HG03159 (cell line): ENCODE results near the gene ZNF77.
A peak's percentile ranks its signal among the peaks of the same experiment; 100 is the strongest.
"Not testable (repeated sequence)": the region's sequence is repeated elsewhere in the genome, so short reads cannot be mapped to it uniquely, and the experiment has no call there.

Experiments
- ATAC-seq: cut with Tn5 transposase; IDR thresholded peaks from one replicate; pipeline ENCODE4 v1.9.1; 2021; ENCODE audit warnings: mild to moderate bottlenecking, moderate library complexity; ENCODE audit not compliant: unreplicated experiment

ZNF77 gene

GRCh38 chr19:2970201-2970835, 25.5 kb upstream of the ZNF77 start:
- no peak for ATAC-seq

DNA sequence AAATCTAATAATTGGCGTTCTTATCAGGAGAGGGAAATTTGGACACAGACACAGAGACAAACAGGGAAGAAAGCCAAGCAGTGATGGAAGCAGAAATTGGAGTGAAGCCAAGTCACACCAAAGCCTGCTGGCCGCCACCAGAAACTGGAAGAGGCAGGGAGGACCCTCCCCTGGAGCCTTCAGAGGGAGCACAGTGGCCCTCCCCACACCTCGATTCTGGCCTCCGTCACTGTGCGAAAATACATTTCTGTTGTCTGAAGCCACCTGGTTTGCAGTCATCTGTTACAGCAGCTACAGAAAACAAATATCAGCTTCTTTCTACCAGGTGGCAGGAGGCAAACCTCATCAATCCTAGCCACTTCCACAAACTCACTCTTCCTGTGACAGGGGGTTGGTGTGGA, 24.3 kb upstream of the ZNF77 start:
- no peak for ATAC-seq

- ATAC-seq = no peak
Observed at GRCh38 chr19:2967972-2968371, 23.2 kb upstream of the ZNF77 start.

DNA sequence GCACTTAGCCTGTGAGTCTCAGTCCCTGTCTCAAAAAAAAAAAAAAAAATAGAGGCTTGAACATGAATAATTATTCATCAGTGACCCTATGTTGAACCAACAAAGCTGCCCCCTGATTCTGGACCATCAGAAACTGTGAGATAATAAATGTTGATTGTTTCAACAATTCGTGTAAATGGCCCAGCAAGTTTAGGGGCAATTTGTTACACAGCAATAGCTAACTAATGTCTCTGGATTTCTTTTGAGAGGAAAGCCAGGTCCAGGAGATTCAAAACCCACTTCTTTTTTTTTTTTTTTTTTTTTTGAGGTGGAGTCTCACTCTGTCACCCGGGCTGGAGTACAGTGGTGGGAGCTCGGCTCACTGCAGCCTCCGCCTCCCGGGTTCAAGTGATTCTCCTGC, 20.1 kb upstream of the ZNF77 start:
- no peak for ATAC-seq

GRCh38 chr19:2963631-2964030, 18.9 kb upstream of the ZNF77 start:
- ATAC-seq = not testable (repeated sequence)

DNA sequence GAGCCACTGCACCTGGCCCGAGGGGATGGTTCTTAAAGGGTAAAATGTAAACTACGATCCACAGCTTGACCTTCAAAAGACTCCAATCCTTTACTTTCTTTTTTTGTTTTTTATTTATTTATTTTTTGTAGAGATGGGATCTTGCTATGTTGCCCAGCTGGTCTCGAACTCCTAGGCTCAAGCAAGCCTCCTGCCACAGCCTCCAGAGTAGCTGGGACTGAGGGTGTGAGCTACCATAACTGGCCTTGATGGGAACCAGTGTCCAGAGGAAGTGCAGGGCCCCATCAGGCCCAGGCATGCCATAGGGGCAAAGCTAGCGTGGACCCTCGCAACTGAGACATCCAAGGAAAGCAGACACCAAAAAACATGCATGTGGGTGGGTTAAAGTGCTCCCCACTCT, 18.4 kb upstream of the ZNF77 start:
- ATAC-seq = no peak

- no peak for ATAC-seq
Observed at GRCh38 chr19:2962018-2962670, 17.4 kb upstream of the ZNF77 start.

GRCh38 chr19:2960120-2960519, 15.3 kb upstream of the ZNF77 start:
- no peak for ATAC-seq

- ATAC-seq = no peak
Observed at GRCh38 chr19:2957160-2957559, 12.4 kb upstream of the ZNF77 start.

- ATAC-seq = no peak
Observed at GRCh38 chr19:2952953-2953481, 8.2 kb upstream of the ZNF77 start.

- peak; percentile 92 for ATAC-seq
Observed at GRCh38 chr19:2950286-2951124, 5.7 kb upstream of the ZNF77 start.

DNA sequence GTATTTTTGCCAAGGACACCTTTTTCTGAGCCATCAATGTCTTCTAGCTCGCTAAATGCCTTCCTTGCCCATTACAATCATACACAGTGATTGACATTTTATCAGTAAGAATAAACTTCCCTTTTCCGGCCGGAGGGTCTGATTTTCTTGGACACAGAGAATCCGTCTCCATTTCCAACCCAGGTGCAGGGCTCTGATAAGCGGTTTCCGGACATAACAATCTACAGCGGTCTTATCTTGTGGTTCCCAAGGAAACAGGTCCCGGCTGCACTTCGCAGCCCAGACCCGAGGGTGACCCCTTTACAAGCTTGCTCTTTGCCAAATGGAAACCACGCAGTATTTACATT, 5.1 kb upstream of the ZNF77 start:
- ATAC-seq = peak; percentile 10

- no peak for ATAC-seq
Observed at GRCh38 chr19:2945575-2946184, 909 bp upstream of the ZNF77 start.

- no peak for ATAC-seq
Observed at GRCh38 chr19:2944403-2944774, 382 bp downstream of the ZNF77 start.

- no peak for ATAC-seq
Observed at GRCh38 chr19:2942928-2943640, 1.7 kb downstream of the ZNF77 start.

DNA sequence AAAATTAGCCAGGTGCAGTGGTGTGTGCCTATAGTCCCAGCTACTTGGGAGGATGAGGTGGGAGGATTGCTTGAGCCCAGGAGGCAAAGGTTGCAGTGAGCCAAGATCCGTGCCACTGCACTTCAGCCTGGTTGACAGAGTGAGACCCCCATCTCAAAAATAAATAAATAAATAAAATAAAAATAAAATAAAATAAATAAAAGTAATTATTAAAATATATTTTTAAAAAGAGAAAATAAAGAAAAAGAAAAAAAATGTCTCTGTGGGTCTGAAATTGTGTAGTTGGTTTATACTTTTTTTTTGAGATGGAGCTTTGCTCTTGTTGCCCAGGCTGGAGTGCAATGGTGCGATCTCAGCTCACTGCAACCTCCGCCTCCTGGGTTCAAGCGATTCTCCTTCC, 8.9 kb downstream of the ZNF77 start:
- not testable (repeated sequence) for ATAC-seq

GRCh38 chr19:2933490-2933910, 11.3 kb downstream of the ZNF77 start:
- ATAC-seq = no peak

DNA sequence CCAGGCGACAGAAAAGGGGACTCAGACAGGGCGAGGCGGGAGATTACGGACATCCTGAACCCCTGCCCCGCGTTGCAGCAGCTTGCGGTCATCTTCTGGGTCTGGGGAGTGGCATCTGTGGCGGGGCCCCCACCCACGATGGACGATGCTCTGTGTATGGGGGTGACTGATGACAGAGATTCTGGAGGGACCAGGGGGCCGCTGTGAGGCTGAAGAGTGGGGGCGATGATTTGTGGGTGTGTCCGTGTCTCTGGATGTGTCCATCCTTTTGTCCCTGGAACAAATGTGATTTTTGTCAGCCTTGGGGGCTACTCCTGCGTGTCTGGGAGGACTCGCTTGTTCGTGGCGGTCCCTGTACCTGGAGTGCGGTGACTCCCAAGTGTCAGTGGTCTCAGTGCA, 17.7 kb downstream of the ZNF77 start:
- no peak for ATAC-seq

GRCh38 chr19:2926341-2927031, 18.3 kb downstream of the ZNF77 start:
- ATAC-seq = no peak

DNA sequence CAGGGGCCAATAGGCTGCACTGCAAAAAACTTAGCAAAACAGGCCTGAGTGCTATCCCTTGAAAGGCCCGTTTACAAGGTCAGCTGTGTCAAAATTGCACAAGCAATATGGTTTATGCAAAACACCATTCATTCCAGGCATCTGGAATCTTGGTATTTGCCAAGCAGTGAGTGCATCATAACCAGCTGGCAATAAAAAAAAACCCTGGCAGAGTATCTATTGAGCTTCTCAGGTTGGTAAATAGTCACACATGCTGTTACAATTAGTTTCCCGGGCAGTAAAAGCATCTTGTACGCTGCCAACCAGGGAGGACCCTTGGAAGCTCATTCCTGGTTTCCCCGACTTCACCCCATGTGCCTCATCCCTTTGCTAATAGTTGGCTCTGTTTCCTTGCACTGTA, 21.3 kb downstream of the ZNF77 start:
- no peak for ATAC-seq
